ENCODE measurements around the gene ASB15. TPM values are rescaled to one million over a fixed set of nuclear protein-coding genes. Genes with fewer than 3 reads are reported as not detected.

ASB15 gene
- total and polyA plus RNA-seq, 2 of the 13 experiments (the other 11 are each of a cell fraction or from before 2014, with no cell fraction given) = not detected

DNA sequence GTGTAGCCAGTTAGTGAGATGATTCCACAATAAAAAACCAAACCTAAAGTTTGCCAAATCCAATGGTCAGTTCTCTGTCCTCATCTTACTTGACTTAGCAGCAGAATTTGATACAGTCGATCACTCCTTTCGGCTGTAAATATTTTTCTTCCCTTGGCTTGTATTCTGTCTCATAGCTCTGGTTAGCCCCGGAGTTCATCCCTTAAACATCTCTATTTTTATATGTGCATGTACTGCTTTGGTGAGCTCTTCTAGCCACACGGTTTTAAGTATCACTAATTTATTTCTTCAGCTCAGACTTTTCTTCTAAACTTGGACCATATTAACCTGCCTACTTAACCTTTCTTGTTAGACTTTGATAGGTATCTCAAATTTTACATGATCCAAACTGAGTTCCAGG, 17.8 kb upstream of the ASB15 start (continued):
- TF ChIP-seq, protein P1, sequence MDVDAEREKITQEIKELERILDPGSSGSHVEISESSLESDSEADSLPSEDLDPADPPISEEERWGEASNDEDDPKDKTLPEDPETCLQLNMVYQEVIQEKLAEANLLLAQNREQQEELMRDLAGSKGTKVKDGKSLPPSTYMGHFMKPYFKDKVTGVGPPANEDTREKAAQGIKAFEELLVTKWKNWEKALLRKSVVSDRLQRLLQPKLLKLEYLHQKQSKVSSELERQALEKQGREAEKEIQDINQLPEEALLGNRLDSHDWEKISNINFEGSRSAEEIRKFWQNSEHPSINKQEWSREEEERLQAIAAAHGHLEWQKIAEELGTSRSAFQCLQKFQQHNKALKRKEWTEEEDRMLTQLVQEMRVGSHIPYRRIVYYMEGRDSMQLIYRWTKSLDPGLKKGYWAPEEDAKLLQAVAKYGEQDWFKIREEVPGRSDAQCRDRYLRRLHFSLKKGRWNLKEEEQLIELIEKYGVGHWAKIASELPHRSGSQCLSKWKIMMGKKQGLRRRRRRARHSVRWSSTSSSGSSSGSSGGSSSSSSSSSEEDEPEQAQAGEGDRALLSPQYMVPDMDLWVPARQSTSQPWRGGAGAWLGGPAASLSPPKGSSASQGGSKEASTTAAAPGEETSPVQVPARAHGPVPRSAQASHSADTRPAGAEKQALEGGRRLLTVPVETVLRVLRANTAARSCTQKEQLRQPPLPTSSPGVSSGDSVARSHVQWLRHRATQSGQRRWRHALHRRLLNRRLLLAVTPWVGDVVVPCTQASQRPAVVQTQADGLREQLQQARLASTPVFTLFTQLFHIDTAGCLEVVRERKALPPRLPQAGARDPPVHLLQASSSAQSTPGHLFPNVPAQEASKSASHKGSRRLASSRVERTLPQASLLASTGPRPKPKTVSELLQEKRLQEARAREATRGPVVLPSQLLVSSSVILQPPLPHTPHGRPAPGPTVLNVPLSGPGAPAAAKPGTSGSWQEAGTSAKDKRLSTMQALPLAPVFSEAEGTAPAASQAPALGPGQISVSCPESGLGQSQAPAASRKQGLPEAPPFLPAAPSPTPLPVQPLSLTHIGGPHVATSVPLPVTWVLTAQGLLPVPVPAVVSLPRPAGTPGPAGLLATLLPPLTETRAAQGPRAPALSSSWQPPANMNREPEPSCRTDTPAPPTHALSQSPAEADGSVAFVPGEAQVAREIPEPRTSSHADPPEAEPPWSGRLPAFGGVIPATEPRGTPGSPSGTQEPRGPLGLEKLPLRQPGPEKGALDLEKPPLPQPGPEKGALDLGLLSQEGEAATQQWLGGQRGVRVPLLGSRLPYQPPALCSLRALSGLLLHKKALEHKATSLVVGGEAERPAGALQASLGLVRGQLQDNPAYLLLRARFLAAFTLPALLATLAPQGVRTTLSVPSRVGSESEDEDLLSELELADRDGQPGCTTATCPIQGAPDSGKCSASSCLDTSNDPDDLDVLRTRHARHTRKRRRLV (CRISPR knock-in tag; IDR thresholded peaks at IDR 0.05) = no peak
- TF ChIP-seq RCOR2 (CRISPR knock-in tag; IDR thresholded peaks at IDR 0.05) = no peak
- no peak for TF ChIP-seq ZNF781 (CRISPR knock-in tag; IDR thresholded peaks at IDR 0.05; ENCODE audit: borderline replicate concordance, not compliant biosample characterization)
- TF ChIP-seq, protein P2, sequence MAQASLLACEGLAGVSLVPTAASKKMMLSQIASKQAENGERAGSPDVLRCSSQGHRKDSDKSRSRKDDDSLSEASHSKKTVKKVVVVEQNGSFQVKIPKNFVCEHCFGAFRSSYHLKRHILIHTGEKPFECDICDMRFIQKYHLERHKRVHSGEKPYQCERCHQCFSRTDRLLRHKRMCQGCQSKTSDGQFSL (CRISPR knock-in tag; IDR thresholded peaks at IDR 0.05) = no peak
- TF ChIP-seq ZNF343 (CRISPR knock-in tag; IDR thresholded peaks at IDR 0.05) = no peak

DNA sequence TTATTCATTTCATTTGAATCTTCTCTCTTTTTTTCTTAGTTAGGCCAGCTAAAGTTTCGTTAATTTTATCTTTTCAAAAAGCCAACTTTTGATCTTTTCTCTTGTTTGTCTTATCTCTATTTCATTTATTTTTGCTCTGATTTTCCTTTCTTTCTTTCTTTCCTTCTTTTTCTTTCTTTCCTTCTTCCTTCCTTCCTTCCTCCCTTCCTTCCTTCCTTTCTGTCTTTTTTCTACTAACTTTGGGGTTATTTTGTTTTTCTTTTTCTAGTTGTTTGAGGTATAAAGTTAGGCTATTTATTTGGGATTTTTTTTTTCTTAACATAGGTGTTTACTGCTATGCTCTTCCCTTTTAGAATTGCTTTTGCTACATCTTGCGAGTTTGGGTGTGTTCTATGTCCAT, 13.2 kb upstream of the ASB15 start:
- Histone ChIP-seq H3K4me3 (replicated peaks in 1 of 3; ENCODE audit: insufficient read depth in 1 of 3, low read depth in 2 of 3, low read length in 3 of 3) (no peak overlapping the region), H3K79me2 (ENCODE audit: insufficient read depth, low read length) (no peaks in the 10 kb centered on the region), H3K27ac (ENCODE audit: extremely low read length, insufficient read depth, low read length) (no peak overlapping the region), H3K9ac (ENCODE audit: insufficient read depth, low read depth, low read length) (no peak overlapping the region), H4K20me1 (ENCODE audit: insufficient read depth, low read length) (no peaks in the 10 kb centered on the region), H2AFZ (ENCODE audit: low read length) (no peak overlapping the region), H3K9me3 (ENCODE audit: low read length) (no peaks in the 10 kb centered on the region), H3K36me3 (replicated peaks in 1 of 2; ENCODE audit: control insufficient read depth in 1 of 2, insufficient read depth in 2 of 2, low read length in 2 of 2) (no peaks in the 10 kb centered on the region), H3K27me3 (ENCODE audit: control insufficient read depth in 1 of 2, insufficient read depth in 2 of 2, low read length in 2 of 2) (no peaks in the 10 kb centered on the region), H3K4me1 (ENCODE audit: insufficient read depth, low read length) (no peaks in the 10 kb centered on the region), H3K4me2 (ENCODE audit: low read depth, low read length) (no peak overlapping the region)
- FAIRE-seq = no peak
- BruUV-seq (replicated peaks) = no TSS peak
- intact Hi-C loops (cut with micrococcal nuclease; ENCODE audit: unreplicated experiment) (no loop called here), in situ Hi-C loops (cut with HindIII; ENCODE audit: extremely low pct_ligation_motif_present, low pct_unique_long_range_greater_than_20kb) (no loop called here)
- 0% methylated on average over 2 of the region's 2 CpGs for WGBS (ENCODE audit: low lambda C conversion rate)
- ATAC-seq = no peak
- ChIA-PET POLR2A (no interaction called here), CTCF (ENCODE audit: low intra/inter-chr PET ratio, low total read pairs) (no interaction called here)
- TF ChIP-seq HNRNPK (IDR thresholded peaks at IDR 0.05; ENCODE audit: low read depth, low read length, poor library complexity, severe bottlenecking) (no peak), ARNT2 (CRISPR knock-in tag; IDR thresholded peaks at IDR 0.05; ENCODE audit: low read depth) (no peak), ATM (IDR thresholded peaks at IDR 0.05; ENCODE audit: borderline replicate concordance) (no peak), RFX1 (IDR thresholded peaks at IDR 0.05) (no peak), ZNF607 (CRISPR knock-in tag; IDR thresholded peaks at IDR 0.05; ENCODE audit: borderline replicate concordance) (no peak), HHEX (CRISPR knock-in tag; IDR thresholded peaks at IDR 0.05) (no peak), BHLHE40 (IDR thresholded peaks at IDR 0.05; ENCODE audit: low read length) (no peak), FOXC1 (CRISPR knock-in tag; IDR thresholded peaks at IDR 0.05; ENCODE audit: borderline replicate concordance) (no peak), FOSL2 (CRISPR knock-in tag; IDR thresholded peaks at IDR 0.05) (no peak), ZFP62 (CRISPR knock-in tag; IDR thresholded peaks at IDR 0.05) (no peak), SMARCE1 (IDR thresholded peaks at IDR 0.05; ENCODE audit: borderline replicate concordance) (no peak), TP53 (CRISPR knock-in tag; conservative IDR thresholded peaks at IDR 0.05) (no peak)
- DNase-seq (ENCODE audit: low spot score) = no peak
